Mammary epithelial cell (primary cell): ENCODE results near the gene YWHAE.

Experiments used
- EZH2 ChIP-seq: IDR thresholded peaks from 2 replicates; pipeline ENCODE4 v1.6.1; 2012; ENCODE audit warnings: low read length, inconsistent platforms, borderline replicate concordance
- TF ChIP-seq, protein P1 (sequence below), 2 donors: IDR thresholded peaks in 1 of 2; conservative IDR thresholded peaks in 1 of 2; 2 replicates each; pipeline ENCODE4 v1.5.1; 2011 to 2012; ENCODE audit warnings: inconsistent platforms in 2 of 2, low read length in 2 of 2, mild to moderate bottlenecking in 2 of 2, control low read depth in 1 of 2, low read depth in 1 of 2; ENCODE audit not compliant: insufficient read depth in 1 of 2; ENCODE audit errors: extremely low read depth in 1 of 2

DNA sequence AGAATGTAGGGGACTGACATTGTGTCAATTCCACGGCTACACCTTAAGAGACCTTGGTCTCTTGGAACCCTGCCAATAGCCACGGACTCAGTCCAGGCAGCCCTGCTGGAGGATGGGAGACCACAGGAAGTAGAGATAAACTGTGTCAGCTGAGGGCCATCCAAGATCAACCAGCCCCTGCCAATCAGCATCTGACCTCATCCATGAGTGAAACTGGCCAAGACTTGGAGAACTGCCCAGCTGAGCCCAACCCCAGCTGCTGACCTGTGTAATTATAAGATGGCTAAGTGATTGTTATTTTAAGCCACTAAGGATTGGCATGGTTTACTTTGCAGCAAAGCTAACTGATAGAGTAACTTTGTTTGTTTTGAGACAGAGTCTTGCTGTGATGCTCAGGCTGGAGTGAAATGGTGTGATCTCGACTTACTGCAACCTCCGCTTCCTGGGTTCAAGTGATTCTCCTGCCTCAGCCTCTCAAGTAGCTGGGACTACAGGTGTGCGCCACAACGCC is 13.3 kb upstream of the YWHAE start:
- TF ChIP-seq, protein P1, sequence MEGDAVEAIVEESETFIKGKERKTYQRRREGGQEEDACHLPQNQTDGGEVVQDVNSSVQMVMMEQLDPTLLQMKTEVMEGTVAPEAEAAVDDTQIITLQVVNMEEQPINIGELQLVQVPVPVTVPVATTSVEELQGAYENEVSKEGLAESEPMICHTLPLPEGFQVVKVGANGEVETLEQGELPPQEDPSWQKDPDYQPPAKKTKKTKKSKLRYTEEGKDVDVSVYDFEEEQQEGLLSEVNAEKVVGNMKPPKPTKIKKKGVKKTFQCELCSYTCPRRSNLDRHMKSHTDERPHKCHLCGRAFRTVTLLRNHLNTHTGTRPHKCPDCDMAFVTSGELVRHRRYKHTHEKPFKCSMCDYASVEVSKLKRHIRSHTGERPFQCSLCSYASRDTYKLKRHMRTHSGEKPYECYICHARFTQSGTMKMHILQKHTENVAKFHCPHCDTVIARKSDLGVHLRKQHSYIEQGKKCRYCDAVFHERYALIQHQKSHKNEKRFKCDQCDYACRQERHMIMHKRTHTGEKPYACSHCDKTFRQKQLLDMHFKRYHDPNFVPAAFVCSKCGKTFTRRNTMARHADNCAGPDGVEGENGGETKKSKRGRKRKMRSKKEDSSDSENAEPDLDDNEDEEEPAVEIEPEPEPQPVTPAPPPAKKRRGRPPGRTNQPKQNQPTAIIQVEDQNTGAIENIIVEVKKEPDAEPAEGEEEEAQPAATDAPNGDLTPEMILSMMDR (conservative IDR thresholded peaks at IDR 0.05 in 1 of 2, IDR thresholded peaks at IDR 0.05 in 1 of 2; ENCODE audit: extremely low read depth in 1 of 2, insufficient read depth in 1 of 2, low read depth in 1 of 2, low read length in 2 of 2): no peak
- no peak for TF ChIP-seq EZH2
